COLO829 (cell line): ENCODE results near the gene FGF23.
A peak's percentile ranks its signal among the peaks of the same experiment; 100 is the strongest.

ENCODE experiments used
- DNase-seq: peaks from one replicate; pipeline ENCODE4 v3.0.0; 2012; ENCODE audit warnings: low spot score

Gene FGF23

DNA sequence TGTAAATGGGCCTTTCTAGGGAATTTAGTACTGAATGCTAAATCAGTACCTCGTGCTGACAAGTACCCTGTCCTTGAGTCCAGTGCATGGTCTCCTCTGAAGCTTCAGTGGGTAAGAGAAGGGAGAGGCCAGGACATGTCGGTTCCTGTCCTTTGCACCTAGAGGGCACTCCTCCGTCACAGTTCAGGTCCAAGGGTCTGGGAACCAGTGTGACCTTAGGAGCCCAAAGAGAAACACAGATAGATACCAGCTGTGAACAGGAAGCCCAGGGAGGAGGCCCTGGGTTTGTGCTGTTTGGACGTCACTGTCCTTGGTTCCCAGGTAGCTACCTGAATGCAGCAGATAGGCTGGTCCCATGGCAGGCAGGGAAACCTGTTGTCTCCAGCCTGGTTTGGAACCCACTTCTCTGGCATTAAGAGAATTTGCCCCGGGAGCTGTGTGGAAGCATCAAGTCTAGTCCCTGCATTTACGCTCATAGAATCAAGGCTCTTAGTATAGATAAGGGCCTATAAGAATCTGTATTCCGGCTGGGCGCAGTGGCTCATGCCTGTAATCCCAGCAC lies 3.9 kb upstream of the FGF23 start:
- DNase-seq = no peak

DNA sequence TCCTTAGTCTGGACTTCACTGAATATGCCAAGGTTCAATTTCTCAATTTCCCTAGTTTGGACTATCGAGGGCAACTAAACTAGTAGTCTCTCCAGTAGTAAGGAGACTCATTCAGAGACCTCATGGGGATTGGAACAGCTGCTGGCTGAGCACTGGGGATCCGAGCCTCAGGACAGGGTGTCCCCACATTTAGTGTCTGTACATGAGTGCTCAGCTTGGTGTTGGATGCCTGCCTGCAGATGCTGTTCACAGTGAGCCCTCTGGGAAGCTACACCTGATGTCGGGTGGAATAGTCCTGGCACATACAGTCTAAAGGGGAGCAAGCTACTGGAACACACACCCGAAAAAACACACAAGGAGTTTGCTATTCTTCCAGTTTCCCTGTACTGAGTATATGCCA lies 820 bp upstream of the FGF23 start:
- DNase-seq = no peak

GRCh38 chr12:4378772-4379171 lies 740 bp downstream of the FGF23 start:
- no peak for DNase-seq

- no peak for DNase-seq
These were observed 4.1 kb downstream of the FGF23 start for GRCh38 chr12:4375449-4375848.

- DNase-seq = no peak
These were observed 6.9 kb downstream of the FGF23 start for GRCh38 chr12:4372653-4373052.

DNA sequence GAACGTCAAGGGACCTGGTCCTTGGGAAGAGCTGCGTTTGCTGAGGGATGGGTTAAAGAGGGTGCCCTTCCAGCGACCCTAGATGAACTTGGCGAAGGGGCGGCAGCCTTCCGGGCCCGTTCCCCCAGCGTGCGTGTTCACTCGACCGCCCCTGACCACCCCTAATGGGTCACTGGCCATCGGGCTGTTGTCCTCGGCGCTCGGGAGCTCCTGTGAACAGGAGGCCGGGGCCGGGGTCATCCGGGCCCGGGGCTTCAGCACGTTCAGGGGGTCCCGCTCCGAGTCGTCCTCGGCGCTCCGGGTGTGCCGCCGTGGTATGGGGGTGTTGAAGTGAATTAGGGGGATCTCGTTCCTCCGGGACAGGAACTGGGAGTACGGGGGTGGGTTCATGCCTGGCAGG lies 9.2 kb downstream of the FGF23 start:
- no peak for DNase-seq

- no peak for DNase-seq
These were observed 10.0 kb downstream of the FGF23 start for GRCh38 chr12:4369548-4369947.

GRCh38 chr12:4366090-4366489 lies 13.4 kb downstream of the FGF23 start:
- no peak for DNase-seq

- DNase-seq = peak; percentile 30
These were observed 23.5 kb downstream of the FGF23 start for GRCh38 chr12:4356041-4356327.

DNA sequence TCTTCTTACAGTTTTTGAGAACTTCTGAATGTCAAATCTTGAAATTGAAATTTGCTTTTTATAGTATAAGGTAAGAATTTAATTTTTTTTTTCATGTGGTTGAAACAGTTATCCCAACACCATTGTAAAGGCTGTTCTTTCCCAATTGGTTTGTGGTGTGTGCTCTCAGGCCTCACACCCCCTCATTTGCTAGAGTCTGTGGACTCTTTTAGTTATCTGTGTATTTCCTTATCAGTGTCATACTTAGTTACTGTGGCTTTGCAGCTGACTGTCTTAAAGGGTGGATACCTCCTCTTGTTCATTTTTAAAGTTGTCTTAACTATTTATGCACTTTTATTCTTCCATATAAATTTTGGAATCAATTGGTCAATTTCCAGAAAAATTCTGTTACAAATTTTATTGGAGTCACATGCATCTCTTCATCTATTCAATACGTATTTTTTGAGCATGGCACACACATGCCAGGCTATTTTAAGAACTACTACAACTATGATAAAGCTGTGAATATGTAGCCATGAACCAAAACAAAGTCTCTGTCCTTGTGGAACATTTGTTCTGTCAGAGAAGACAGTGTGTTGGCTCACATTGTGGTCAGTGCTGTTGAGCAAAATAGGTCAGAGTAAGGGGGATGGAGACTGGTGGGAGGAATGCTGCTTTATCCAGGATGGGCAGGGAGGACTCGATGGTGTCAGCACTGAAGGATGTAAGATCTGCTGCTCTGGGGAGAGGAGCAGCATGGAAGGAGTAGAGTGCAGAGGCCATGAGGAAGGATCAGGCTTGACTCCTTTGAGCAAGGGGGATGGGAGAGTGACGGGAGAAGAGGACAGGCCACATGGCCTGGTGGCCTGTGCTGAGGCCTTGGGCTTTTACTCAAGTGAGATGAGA lies 24.1 kb downstream of the FGF23 start:
- no peak for DNase-seq

DNA sequence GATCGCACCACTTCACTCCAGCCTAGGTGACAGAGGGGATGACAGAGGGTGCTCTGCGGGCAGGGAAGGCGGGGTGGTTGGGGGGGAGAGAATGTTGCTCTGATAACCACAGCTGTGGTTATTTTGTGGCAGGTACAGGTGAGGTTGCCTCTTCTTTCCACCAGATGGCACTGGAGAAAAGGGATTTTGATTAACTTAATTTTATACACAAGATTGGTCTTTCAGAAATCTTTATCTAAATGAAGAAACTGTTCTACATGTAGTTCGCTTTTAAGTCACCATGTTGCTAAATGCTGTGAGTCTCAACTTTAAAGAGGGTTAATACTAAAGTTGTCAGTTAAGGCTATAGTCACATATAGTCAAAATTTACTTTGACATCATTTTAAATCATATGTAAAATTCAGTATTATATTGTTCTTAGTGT lies 25.7 kb downstream of the FGF23 start:
- no peak for DNase-seq

DNA sequence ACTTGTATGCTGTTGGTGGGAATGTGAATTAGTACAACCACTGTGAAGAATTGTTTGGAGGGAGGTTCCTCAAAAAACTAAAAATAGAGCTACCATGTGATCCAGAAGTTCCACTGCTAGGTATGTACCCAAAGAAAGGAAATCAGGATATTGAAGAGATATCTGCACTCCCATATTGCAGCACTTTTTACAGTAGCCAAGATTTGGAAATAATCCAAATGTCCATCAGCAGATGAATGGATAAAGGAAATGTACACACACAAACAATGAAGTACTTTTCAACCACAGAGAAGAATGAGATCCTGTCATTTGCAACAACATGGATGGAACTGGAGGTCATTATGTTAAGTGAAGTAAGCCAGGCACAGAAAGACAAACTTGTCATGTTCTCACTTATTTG lies 32.6 kb downstream of the FGF23 start:
- DNase-seq = no peak

GRCh38 chr12:4331842-4332241 lies 47.7 kb downstream of the FGF23 start:
- DNase-seq = no peak

GRCh38 chr12:4331221-4331620 lies 48.3 kb downstream of the FGF23 start:
- DNase-seq = no peak

DNA sequence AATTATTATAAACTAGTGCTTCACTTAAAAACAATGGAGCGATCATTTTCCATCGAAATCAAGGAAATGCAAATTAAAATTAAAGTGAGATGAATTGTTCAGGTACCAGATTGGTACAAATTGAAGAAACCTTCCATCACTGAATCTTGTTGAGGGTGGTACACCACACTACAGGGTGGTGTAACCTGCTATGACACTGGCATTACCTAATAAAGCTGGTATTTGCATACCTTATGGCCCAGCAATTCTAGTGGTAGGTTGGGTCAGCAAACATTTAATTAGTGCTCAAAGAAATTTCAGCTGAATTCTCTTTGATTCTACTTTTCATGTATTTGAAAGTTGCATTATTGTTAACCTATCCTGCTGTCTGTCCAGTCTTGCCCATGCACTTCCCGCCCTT lies 49.3 kb downstream of the FGF23 start:
- no peak for DNase-seq

- no peak for DNase-seq
These were observed 52.2 kb downstream of the FGF23 start for GRCh38 chr12:4327293-4327692.

GRCh38 chr12:4325966-4326365 lies 53.5 kb downstream of the FGF23 start:
- DNase-seq = no peak

GRCh38 chr12:4324366-4324765 lies 55.1 kb downstream of the FGF23 start:
- DNase-seq = no peak

DNA sequence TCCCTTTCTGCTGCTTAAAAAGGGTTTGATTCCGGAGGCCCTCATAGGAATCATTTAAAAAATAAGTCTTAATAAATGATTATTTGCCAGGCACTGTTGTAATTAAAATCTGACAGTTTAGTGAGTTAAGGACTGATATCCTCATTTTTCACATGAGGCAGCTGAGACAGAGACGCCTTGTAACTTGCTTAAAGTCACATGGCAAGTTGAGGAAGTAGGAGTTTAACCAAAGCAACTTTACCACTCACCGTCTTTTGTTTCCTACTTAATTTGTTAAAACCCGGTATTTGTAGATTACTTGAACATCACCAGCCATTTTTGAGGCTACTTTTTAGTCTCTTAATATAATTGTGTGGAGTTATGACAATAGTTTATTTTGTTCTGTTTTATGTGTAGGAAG lies 56.1 kb downstream of the FGF23 start:
- DNase-seq = no peak

- DNase-seq = no peak
These were observed 56.8 kb downstream of the FGF23 start for GRCh38 chr12:4322726-4323125.

DNA sequence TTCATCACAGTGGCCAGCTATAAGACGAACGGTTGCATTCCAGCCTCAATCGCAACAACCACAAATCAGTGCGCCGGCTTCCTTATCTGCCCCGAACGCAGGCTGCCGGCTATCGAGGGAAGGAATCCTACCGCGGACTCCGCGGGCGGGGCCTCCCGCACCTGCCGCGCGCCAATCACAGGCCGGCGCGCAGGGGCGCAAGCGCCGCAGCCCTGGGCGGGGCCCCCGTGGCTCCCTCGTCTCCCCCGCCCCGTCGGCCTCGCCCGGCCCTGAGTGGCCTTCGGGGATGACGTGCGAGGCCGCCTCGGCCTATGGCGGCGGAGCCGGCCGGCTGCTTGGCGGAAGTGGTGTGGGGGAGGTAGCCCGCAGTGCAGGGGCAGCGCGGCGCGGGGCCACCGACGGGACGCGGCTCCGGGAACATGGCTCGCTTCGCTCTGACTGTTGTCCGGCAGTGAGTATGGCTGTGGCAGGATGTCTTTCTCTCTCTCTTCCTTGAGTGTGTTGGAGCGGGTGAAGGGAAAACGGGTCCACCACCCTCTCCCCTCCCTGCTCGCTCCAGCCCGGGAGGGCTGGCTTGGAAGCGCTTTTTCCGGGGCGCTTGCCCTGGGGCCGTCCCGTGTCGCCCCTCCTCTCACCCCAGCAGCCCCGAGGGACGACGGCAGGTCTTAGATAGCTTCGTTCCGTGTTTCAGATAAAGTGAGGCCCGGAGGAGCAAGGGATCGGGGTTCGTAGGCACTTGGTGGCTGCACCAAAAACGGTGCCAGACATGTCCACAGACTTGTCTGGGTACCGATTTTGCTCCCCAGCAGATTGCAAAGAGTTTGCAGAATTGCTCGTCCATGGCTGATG lies 58.4 kb downstream of the FGF23 start, which contains the start of gene TIGAR:
TSS of gene TIGAR (plus strand) at position 361 of the 849 bp plus-strand sequence. CDS start at position 420, 59 bp downstream.
- DNase-seq = peak; percentile 91

GRCh38 chr12:4320497-4320852 lies 59.0 kb downstream of the FGF23 start:
- DNase-seq = no peak
